Measurements from ENCODE around the gene ANXA6.

ANXA6 gene

DNA sequence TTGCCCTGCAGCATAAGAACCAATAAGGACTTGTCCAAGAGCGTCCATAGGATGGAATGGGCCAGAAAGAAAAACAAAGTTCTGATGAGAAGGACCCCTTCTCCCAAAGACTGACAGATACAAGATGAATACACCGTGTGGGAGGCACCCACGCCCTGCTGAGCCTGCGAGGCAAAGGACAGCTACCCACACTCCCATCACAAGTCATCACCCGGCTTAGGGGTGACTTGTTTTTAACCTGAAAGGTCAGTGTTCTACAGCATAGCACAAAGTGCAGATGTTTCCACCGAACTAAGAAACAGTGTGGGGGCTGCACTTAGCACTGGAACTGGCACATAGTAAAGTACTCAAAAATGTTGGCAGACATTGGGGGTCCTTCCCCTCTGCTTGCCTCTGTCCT lies 90.7 kb downstream of the ANXA6 start:
- TF ChIP-seq, protein P1, sequence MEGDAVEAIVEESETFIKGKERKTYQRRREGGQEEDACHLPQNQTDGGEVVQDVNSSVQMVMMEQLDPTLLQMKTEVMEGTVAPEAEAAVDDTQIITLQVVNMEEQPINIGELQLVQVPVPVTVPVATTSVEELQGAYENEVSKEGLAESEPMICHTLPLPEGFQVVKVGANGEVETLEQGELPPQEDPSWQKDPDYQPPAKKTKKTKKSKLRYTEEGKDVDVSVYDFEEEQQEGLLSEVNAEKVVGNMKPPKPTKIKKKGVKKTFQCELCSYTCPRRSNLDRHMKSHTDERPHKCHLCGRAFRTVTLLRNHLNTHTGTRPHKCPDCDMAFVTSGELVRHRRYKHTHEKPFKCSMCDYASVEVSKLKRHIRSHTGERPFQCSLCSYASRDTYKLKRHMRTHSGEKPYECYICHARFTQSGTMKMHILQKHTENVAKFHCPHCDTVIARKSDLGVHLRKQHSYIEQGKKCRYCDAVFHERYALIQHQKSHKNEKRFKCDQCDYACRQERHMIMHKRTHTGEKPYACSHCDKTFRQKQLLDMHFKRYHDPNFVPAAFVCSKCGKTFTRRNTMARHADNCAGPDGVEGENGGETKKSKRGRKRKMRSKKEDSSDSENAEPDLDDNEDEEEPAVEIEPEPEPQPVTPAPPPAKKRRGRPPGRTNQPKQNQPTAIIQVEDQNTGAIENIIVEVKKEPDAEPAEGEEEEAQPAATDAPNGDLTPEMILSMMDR (conservative IDR thresholded peaks at IDR 0.05): no peak
- H3K27ac ChIP-seq: no peak overlapping the region

DNA sequence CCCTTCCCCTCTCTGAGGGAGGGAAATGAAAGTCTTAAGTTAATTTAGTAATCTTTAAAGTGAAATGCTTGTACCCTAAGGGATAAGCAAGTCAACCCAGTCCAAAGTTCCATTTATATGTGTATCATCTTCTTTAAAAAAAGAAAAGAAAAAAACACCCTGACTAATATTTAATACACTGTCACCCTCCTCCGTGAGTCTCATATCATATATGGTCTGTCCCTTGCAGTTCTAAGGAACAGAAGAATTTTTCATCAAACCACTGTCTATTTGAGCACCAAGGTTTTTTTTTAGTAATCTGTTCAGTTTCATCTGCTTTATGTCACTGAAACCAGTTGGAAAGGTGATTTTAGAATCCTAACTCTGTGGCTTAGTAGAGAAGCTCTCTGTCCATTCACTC lies 92.0 kb downstream of the ANXA6 start:
- TF ChIP-seq, protein P1 (conservative IDR thresholded peaks at IDR 0.05): no peak
- H3K27ac ChIP-seq: no peak overlapping the region

DNA sequence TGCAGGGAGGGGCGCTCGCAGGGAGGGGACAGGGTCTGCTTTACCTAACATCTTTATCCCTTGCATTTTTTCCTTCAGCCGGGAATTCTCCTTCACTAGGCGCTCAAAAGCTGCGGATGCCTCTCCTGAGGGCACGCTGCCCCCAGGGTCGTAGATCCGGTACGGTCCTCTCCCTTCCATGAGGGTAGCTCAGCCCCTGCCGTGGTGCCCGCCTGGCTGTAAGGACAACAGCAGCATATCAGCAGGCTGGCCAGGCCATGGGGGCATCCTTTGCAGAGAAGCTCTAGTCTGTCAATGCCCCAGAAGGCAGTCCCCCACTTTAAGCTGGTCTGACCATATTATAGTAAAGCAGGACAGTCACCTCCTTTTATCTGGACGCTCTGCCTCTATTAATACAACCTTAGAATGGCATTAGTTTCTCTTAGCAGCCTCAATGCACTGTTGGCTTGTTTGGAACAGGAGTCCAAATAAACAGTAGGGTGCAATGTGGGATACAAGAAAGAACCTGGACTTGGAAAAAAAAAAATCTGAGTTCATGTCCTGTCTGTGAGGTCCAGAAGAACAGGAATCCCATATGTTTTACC lies 92.6 kb downstream of the ANXA6 start:
- no peak overlapping the region for H3K27ac ChIP-seq

DNA sequence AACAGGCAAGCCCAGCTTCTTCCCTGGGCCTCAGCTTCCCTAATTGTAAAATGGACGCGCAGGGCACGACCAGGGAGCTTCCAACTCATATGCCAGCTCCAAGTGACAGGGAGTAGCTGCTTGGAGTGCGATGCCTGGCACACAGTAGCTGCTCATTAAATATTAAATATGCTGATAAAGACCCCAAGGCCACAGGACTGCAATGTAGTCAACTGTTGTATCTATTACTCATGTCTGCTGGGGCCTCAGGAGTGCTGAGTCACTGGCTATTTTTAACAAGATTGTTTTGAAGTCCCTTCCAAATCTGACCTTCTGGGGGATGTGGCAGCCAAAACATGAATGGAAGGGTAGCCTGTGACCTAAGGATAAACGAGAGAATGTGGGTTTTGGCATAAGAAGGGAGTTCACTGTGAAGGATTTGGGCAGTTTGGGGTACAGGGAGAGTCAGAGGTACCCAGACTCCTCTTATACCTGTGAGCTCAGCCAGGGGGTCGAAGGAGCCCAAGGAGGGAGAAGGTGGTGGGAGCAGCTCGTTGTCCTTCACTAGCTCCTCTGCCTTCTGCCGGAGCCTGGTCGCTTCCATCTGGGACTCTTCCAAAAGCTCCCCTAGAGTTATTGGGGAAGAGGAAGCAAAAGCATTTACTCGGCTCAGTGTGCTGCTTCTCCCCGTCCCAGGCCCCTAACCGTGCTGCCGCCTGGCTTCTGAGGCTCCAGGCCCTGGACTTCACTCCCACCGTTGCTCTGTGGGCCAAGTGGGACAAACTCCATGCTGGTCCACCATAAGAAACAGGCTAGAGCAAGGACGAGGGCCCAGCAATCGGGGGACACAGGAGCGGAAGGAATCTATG lies 94.2 kb downstream of the ANXA6 start:
- TF ChIP-seq, protein P1 (conservative IDR thresholded peaks at IDR 0.05): no peak
- H3K27ac ChIP-seq: no peak overlapping the region

More for the DNA sequence above, 92.6 kb downstream of the ANXA6 start:
- TF ChIP-seq, protein P1 (conservative IDR thresholded peaks at IDR 0.05): no peak

DNA sequence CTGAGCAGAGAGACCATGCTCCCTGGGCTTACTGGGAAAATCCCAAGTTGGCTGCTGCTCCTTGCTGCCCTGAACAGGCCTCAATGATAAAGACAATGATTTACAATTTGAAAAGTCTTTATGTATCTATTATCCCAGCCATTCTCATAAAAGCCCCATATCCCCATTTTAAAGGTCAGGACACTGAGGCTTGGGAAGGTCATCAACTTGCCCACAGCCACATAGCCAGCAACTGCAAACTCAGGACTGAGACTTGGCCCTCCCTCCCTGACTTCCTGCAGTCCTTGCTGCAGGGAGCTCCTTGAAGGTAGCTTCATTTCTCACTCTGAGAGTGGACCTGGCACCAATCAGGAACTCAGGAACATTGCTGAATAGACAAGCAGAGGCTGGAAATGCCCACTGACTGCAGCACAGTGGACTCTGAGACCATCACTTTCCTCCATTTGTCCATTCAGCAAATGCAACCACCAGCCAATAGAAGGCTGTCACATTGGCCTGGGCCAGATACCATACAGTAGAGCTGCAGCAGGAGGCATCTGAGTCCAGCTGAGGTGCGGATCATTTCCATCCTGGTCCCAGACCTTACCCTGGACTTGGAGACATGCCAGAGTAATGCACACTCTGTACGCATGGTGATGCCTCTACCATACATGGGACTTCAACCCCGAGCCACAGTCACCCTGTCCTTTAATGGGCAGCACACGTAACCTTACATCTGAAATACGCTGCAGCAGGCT lies 95.0 kb downstream of the ANXA6 start:
- TF ChIP-seq, protein P1 (conservative IDR thresholded peaks at IDR 0.05): no peak
- no peak overlapping the region for H3K27ac ChIP-seq

DNA sequence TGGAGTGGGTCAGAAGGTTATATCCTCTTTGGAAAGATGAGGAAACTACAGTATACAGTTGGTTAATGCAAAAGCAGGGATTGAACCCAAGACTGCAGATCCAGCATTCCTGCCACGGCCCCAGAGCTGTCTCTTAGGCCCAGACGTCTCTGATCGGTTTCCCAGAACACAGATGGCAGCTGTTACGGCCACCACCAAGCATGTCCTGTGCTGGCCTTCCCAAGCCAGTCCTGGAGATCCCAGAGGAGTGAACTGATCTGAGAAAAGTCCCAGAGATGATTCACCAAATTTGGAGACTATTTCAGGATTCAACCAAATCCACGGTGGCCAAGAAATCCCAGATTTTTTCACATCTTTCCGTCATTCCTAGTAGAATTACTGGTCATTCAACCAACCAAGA lies 96.8 kb downstream of the ANXA6 start:
- TF ChIP-seq, protein P1 (conservative IDR thresholded peaks at IDR 0.05): no peak
- H3K27ac ChIP-seq: no peak overlapping the region

DNA sequence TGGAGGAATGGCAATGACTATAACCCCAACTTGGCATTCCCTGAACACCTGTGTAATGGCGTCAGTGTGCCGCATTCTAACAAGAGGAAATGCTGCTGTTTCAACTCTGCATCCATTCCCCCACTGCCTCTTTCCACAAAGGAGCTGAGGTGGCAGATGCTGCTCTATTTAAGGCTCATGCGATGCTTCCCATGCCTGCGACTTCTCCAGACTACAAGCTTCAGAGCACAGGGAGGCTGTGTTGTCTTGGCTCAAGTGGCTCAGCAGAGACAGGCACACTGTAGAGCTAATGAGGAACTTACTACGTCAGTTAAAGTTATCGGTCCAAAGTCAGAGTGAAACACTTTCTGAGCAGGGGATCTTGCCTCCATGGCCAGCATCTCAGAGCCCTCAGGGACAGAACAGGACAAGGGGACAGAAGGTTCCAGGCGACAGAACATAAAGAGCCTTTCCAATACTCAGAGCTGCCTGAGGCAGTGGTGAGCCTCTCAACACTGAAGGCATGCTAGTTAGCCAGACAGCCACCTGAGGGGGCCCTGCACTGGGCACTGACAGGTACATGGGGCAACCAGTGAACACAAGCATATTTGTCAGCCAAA lies 98.6 kb downstream of the ANXA6 start:
- H3K27ac ChIP-seq: no peak overlapping the region
- TF ChIP-seq, protein P1 (conservative IDR thresholded peaks at IDR 0.05): no peak

All from VCaP (cell line).